A673 (cell line): Measurements from ENCODE around the gene H1-8.

Experiments used
- EZH2 ChIP-seq: fragments of 200-600 bp; sonication (generic); IDR thresholded peaks from 2 replicates; pipeline ENCODE4 v1.6.1; 2017; ENCODE audit warnings: borderline replicate concordance, low read depth, mild to moderate bottlenecking, mixed read lengths, antibody characterized with exemption, low read length; ENCODE audit not compliant: poor library complexity, severe bottlenecking
- TF ChIP-seq, protein P1 (sequence below): fragments of 300-800, 200-600 bp; sonication (generic); conservative IDR thresholded peaks from 2 replicates; pipeline ENCODE4 v1.5.1; 2017; ENCODE audit warnings: low read depth, mild to moderate bottlenecking, antibody characterized with exemption, low read length, moderate library complexity, mixed read lengths

- TF ChIP-seq EZH2, result no peak
- TF ChIP-seq, protein P1, sequence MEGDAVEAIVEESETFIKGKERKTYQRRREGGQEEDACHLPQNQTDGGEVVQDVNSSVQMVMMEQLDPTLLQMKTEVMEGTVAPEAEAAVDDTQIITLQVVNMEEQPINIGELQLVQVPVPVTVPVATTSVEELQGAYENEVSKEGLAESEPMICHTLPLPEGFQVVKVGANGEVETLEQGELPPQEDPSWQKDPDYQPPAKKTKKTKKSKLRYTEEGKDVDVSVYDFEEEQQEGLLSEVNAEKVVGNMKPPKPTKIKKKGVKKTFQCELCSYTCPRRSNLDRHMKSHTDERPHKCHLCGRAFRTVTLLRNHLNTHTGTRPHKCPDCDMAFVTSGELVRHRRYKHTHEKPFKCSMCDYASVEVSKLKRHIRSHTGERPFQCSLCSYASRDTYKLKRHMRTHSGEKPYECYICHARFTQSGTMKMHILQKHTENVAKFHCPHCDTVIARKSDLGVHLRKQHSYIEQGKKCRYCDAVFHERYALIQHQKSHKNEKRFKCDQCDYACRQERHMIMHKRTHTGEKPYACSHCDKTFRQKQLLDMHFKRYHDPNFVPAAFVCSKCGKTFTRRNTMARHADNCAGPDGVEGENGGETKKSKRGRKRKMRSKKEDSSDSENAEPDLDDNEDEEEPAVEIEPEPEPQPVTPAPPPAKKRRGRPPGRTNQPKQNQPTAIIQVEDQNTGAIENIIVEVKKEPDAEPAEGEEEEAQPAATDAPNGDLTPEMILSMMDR, result no peak
These were observed 18.9 kb upstream of the H1-8 start for GRCh38 chr3:129524081-129524480.
